NCI-H2196 (cell line): ENCODE data around the gene YDJC.
"Not testable (repeated sequence)": the region's sequence is repeated elsewhere in the genome, so short reads cannot be mapped to it uniquely, and the experiment has no call there.

Experiments
- DNase-seq: peaks from one replicate; lab custom pipeline; 2025; ENCODE audit not compliant: unreplicated experiment; lab: John Stamatoyannopoulos, UW

YDJC gene

DNA sequence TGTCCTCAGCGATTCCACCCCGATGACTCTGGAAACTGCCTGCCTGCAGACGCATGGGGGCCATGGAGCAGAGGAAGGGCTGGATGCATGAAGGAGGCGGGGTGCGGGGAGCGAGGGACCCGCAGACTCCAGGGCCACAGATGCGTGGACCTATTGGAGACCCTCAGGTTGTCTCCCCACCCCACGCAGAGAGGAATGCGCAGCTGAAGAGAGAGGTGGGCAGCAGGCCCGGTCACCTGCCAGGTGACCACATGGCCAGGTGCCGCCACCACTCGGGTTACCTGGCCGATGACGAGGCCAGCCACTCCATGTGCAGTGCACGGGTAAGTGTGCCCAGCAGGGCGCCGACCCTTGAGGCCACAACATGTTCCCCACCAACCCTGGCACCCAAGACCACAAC is 3.1 kb upstream of the YDJC start:
- DNase-seq = no peak

DNA sequence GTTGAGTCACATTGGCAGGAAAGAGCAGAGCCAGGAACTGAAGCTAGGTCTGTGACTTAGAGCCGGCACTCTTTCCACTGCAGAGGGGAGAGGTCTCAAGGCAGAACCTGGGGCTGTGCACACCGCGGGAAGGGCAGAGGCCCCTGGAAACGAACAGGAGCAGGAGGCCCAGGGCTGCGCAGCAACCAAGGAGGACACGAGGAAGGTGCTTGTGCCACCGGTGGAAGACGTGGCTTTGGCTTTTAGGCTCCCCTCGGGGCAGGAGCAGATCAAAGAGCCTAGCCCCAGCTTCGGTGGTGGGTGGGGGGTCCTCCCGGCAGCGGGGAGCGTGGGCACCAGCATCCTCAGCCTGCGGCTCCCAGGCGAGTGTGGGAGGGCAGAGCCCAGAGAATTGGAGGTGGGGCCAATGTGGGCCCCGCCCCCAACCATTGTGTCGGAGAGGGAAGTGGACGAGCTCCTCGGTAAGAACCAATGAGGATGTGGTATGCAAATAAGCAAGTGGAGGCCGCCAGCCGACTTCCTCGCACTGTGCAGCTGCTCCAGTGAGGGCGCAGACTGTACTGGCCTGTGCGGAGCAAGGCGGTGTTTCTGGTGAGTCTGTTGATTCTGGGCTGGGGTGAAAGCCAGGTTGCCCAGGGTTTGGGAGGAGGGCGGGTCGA is 2.5 kb upstream of the YDJC start, which contains the start of gene CCDC116:
Gene CCDC116, plus strand, starts transcription at position 524 of the 659 bp plus-strand sequence. CDS start 422 bp downstream, outside the sequence.
- peak; percentile 69 for DNase-seq

- no peak for DNase-seq
Observed at GRCh38 chr22:21631025-21631424, 1.2 kb upstream of the YDJC start.

DNA sequence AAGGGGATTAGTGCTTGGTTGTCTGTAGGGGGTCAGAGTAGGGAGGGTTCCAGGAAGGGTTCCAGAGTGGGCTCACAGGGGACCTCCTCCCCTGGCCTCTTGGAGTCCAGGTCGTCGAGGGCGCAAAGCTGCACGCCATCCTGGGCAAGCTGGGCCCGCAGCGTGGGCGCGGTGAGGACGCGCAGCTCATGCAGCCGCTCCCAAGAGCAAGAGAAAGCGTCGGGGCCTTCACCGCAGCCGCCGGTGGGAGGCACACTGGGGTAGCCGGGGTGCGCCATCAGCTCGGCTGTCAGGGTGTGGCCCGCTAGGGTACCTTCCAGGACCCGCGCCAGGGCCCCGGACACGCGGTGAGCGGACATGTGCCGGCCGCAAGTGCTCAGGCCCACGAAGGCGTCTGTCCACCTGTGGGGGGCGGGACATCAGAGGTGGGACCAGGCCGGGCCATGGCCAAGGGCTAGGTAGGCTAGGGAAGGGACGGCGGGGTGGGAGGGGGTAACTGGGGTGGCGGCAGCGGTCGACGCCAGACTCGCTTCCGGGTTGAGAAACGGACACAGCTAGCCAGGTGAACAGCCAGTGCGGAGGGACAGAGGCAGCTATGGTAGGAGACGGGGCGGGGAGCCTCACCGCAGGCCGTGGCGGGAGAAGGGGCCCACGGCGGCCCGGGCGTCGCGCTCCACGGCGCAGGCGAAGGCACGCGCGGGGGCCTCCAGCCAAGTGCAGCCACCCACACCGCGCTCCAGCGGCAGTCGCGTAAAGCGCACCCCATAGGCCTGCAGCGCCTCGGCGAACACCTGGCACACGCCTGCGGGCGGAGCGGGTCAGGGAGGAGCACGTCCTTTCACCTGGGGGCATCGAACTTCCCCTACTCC is 1.2 kb downstream of the YDJC start:
- no peak for DNase-seq

DNA sequence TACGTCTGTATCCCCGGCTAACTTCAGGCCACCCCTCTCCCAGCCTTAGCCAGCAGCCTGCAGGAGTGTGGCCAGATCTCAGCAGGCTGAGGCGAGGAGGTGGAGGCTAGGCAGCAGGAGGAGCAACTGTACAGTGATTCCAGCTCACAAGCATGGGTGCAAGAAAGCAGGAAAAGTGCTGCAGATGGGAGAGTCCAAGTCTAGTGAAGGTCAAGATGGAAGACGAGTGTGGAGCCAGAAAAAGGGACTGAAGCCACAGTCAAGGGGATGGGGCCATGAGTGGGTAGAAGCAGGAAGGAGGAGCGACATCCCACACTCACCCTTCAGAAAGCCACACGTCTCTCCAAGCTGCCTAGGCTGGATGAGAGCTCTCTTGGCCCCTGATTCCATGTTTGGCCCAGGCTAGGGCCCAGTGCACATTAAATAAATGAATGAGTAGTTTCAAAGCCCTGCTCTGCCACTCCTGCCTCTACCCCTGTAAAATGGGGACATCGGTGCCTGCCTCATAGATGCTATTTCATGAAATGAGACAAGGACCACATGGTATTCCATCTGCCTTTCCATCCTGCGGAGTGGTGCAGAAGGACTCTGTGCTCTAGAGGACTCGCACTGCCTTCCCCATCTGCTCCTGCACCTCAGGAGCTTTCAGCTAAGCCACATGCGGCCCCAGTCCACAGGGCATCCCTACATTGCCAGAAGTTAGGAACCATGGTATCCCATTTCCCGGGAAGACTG is 2.9 kb downstream of the YDJC start:
- DNase-seq = no peak

DNA sequence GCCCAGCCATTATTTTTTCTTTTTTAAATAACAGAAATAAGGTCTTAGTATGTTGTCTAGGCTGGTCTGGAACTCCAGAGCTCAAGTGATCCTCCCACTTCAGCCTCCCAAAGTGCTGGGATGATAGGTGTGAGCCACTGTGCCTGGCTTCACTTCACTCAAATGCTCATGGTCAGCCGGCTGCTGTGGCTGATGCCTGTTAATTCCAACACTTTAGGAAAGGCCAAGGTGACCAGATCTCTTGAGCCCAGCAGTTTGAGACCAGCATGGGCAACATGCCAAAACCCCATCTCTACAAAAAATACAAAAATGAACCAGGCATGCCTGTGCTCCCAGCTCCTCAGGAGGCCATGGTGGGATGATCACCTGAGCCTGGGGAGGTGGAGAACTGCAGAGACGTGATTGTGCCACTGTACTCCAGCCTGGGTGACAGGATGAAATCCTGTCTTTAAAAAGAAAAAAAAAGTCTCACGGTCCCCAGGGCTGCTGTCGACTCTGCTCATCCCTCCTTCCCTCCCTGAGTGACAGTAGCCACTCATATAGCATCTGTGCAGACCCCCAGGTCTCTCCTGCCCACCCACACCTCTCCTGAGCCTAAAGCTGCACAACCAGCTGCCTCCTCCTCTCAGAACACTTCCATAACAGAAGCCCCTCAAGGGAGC is 3.6 kb downstream of the YDJC start:
- no peak for DNase-seq

DNA sequence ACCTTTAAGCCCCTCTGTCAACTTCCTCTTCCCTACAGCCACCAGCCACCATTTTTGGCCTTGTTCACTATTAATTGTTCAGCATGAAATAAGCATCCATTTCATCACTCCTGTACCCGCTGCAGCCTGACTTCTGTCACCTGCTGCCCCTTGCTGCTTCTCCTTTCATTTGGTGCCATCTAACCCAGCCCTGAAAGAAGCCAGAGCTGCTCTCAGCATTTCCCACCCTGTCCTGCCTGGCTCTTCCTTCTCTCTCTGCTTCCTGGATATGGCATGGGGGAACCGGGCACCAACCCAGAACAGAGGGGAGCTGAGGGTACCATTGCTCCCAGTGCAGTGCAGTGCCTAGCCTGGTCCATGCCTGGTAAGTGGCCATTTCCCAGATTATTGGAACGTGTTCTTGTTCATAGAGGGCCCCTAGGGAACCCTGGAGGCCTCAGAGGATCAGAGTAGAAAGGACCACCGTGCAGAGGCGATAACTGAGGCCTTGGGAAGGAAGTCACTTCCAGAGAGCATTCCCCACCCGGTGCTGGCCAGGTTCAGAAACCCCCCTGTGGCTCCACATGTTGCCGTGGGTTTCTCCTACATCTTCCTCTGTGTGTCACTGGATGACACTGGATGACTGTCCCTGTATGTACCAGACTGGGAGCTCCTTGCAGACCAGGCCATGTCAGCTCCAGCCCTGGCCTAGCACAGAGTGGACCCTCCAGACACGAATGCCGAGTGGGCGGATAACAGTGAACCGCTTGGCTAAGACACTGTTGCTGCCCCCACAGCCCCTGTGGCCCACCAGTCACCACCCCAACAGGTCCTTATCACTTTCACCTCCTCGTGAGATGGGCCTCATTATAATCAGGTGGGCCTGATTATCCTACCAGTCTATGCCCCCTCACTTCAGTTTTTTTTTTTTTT is 4.7 kb downstream of the YDJC start:
- no peak for DNase-seq

- peak; percentile 10 for DNase-seq
Observed at GRCh38 chr22:21624120-21624879, 5.5 kb downstream of the YDJC start.

DNA sequence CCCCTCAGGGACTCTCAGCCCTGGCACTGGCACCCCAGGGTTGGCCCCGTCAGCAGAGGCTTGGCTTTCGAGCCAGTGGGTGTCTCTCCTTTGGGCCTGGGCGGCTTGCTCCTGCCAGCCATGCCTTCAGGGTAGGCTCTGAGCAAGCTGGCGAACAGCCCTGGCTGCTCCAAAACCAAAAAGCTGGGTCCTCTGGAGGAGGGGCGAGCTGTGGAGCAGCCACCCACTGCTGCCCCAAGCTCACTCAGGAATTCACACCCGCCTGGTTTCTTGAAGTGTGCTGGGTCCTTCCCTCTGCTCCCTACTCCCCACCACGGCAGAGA is 6.2 kb downstream of the YDJC start:
- no peak for DNase-seq

DNA sequence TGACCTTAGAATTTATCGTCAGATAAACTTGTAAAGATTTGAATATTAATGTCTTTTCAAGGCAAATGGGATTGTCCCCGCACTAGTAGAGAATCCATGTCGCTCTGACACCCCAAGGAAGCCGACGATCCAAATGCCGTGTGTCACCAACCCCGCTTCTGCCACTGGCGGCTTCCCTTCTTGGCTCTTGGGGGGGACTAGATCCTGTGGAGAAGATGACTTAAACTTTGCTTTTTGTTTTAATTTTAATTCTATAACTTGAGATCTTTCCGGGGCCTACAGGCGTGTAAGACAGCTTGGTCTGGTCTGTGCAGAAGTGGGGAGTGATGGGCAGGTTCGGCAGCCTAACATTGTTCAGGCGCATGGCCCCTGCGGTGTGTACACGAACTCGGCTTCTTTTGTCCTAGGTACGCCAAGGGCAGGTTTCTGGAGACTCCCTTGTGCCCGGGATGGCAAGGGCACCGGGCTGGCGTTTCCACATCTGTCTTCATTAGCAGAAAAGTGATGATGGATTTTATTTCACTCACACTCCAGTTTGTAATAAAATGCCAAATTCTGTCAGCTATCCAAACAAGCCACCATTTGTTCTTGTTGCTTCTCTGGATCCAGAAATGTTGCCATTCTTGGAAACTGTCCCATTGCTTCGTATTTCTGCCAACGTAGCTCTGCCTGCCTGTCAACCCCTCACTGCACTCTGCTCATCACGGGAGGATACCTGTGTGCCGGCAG is 6.7 kb downstream of the YDJC start:
- peak; percentile 10 for DNase-seq

DNA sequence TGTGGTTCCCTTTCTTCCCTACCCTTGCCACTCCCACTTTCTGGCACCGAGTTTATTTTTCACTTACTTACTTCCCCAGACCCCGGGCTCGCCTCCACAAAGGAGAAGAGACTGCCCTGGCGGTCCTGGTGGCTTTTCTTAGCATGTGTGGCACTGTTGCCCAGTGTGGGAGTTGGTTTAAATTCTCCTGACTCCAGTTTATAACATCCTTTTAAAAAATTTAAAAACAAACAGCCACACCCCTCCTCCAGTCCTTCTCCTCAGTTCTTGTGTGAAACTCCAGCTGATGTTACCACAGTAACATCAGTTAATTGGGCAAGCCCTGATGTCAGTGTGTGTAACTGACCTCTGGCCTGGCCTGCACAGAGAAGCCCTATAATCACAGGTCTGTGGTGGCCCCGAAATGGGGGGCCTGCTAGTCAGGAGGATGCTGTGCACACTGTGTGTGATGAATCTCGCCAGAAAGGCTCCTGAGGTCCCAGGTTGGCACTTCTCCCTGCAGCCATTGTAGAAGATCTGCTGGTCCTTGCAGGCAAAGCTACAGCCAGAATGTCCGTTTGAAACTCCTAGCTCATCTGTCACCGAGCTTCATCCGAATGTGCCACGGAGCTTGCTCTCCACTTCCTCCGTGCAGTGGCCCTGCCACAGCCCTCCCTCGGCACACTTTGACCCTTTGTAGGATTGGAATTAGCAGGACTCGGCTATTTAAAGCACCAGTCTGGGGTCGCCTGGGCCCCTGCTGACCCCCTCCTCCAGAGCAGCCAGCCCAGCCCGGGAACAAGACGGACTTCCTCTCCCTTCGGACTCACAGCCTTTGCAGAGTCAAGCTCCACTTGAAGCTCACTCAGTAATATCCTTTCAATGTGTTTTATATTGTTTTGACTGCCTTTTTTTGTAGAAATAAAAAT is 7.6 kb downstream of the YDJC start:
- no peak for DNase-seq

GRCh38 chr22:21621025-21621424 is 8.8 kb downstream of the YDJC start:
- DNase-seq = no peak

DNA sequence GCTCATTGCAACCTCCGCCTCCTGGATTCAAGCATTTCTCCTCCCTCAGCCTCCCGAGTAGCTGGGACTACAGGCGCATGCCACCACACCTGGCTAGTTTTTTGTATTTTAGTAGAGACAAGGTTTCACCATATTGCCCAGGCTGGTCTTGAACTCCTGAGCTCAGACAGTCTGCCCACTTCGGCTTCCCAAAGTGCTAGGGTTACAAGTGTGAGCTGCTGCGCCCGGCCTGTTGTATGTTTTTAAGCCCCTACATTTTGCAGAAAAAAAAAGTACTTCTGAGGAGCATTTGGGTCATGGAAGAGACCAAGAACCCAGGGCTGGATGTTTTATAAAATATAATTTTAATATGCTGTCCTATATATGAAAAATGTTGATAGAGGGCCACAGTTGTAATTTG is 12.5 kb downstream of the YDJC start:
- DNase-seq = not testable (repeated sequence)

- no peak for DNase-seq
Observed at GRCh38 chr22:21615731-21616130, 14.1 kb downstream of the YDJC start.

- DNase-seq = no peak
Observed at GRCh38 chr22:21613553-21614233, 16.1 kb downstream of the YDJC start.

DNA sequence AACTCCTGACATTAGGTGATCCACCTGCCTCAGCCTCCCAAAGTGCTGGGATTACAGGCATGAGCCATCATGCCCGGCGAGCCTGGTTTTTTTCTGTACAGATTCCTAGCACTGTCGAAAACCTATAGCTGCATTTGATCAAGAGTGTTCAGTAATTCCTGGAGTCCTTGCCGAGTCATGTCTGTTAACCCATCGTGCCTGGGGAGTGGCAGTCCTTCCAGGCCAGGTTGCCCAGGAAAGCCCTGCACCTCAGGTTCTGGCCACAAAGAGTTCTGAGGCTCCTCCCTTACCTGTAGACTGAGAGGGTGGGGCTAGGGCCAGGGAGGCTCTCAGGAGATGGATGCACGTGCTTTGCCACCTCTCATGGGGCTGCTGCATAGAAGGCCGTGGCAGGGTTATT is 17.0 kb downstream of the YDJC start:
- no peak for DNase-seq
